Loucy (cell line): ENCODE data around the gene CAPN14.
A peak's percentile ranks its signal among the peaks of the same experiment; 100 is the strongest.

ENCODE experiments used
- H2AFZ ChIP-seq: fragments of 200-600 bp; sonication (generic); 2 replicates; pipeline ENCODE4 v1.6.0; 2016; ENCODE audit warnings: antibody characterized with exemption, mild to moderate bottlenecking, low read length, moderate library complexity
- H3F3A ChIP-seq: fragments of 200-600 bp; 2 replicates; pipeline ENCODE4 v1.6.0; 2016; ENCODE audit warnings: antibody characterized with exemption, low read depth, mild to moderate bottlenecking
- H3K27me3 ChIP-seq: fragments of 200-600 bp; sonication (generic); 2 replicates; pipeline ENCODE4 v1.6.1; 2014; ENCODE audit warnings: low read length, mild to moderate bottlenecking; ENCODE audit not compliant: insufficient read depth, poor library complexity, severe bottlenecking
- H3K36me3 ChIP-seq: fragments of 200-600 bp; sonication (generic); 2 replicates; pipeline ENCODE4 v1.6.1; 2016; ENCODE audit warnings: low read length; ENCODE audit not compliant: insufficient read depth
- H3K4me1 ChIP-seq: fragments of 200-600 bp; sonication (generic); 2 replicates; pipeline ENCODE4 v1.5.1; 2014; ENCODE audit warnings: low read length, mild to moderate bottlenecking; ENCODE audit not compliant: insufficient read depth, poor library complexity, severe bottlenecking
- H3K4me2 ChIP-seq: fragments of 200-600 bp; sonication (generic); 2 replicates; pipeline ENCODE4 v1.6.0; 2014; ENCODE audit warnings: antibody characterized with exemption, low read length, low read depth, mild to moderate bottlenecking; ENCODE audit not compliant: poor library complexity, severe bottlenecking
- H3K4me3 ChIP-seq: fragments of 200-600 bp; sonication (generic); 2 replicates; pipeline ENCODE4 v1.5.1; 2014; ENCODE audit warnings: low read length, mild to moderate bottlenecking, mixed read lengths; ENCODE audit not compliant: poor library complexity, severe bottlenecking
- H3K79me2 ChIP-seq: fragments of 200-600 bp; sonication (generic); 2 replicates; pipeline ENCODE4 v1.6.1; 2014; ENCODE audit warnings: low read length; ENCODE audit not compliant: insufficient read depth
- H3K9ac ChIP-seq: fragments of 200-600 bp; sonication (generic); 2 replicates; pipeline ENCODE4 v1.6.0; 2014; ENCODE audit warnings: mild to moderate bottlenecking, low read depth, low read length, moderate library complexity; ENCODE audit not compliant: poor library complexity, severe bottlenecking
- H3K9me2 ChIP-seq: fragments of 200-600 bp; sonication (generic); replicated peaks from 2 replicates; pipeline ENCODE4 v1.6.1; 2016; ENCODE audit warnings: low read depth, low read length, mixed read lengths
- H3K9me3 ChIP-seq: fragments of 200-600 bp; sonication (generic); 2 replicates; pipeline ENCODE4 v1.6.1; 2014; ENCODE audit warnings: mild to moderate bottlenecking, antibody characterized with exemption, low read length, low read depth; ENCODE audit not compliant: insufficient read depth
- H4K20me1 ChIP-seq: fragments of 200-600 bp; sonication (generic); 2 replicates; pipeline ENCODE4 v1.6.0; 2014; ENCODE audit warnings: antibody characterized with exemption, low read length, mild to moderate bottlenecking; ENCODE audit not compliant: insufficient read depth, poor library complexity, severe bottlenecking
- EZH2phosphoT487 ChIP-seq: fragments of 200-600 bp; IDR thresholded peaks from 2 replicates; pipeline ENCODE4 v1.6.1; 2018; ENCODE audit warnings: antibody characterized with exemption, mild to moderate bottlenecking, moderate library complexity, borderline replicate concordance
- TF ChIP-seq, protein P1 (sequence below): fragments of 200-600 bp; sonication (generic); conservative IDR thresholded peaks from 2 replicates; pipeline ENCODE4 v1.5.1; 2014; ENCODE audit warnings: mild to moderate bottlenecking, antibody characterized with exemption, low read length

The CAPN14 gene, protein sequence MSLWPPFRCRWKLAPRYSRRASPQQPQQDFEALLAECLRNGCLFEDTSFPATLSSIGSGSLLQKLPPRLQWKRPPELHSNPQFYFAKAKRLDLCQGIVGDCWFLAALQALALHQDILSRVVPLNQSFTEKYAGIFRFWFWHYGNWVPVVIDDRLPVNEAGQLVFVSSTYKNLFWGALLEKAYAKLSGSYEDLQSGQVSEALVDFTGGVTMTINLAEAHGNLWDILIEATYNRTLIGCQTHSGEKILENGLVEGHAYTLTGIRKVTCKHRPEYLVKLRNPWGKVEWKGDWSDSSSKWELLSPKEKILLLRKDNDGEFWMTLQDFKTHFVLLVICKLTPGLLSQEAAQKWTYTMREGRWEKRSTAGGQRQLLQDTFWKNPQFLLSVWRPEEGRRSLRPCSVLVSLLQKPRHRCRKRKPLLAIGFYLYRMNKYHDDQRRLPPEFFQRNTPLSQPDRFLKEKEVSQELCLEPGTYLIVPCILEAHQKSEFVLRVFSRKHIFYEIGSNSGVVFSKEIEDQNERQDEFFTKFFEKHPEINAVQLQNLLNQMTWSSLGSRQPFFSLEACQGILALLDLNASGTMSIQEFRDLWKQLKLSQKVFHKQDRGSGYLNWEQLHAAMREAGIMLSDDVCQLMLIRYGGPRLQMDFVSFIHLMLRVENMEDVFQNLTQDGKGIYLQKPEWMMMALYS

DNA sequence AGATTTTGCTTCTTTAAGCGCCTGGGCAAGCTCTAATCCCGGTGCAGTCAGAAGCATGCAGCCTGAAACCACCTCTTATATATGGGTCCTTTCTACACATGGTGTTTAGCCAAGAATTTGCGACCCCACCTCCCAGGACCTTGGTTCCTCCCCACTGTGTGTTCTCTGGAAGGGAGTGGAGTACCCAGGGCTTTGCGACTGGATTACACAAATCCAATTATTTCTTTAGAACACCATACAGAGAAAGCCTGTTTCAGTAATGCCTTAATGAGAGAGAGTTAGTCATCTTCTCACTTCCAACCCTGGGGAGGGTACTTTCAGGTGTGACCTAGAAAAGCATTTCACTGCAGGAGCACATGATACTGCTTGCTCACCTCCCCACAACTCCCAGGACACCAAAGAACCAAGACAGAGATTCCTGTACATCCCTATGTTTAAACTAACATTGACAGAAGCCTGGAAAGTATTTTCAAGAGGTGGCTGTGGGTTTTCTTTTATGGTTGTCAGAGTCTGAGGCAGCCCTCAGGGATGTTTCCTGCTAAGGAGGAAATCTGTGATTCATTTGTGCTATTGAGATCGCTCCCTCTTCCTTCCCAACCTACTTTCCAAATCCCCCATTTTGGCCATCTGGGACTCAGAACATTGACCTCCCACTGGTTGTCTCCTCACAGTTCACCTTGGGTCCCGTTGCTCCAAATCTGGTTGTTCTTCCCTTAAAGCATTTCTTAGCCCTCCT, at the start of gene CAPN14:
TSS of gene CAPN14 (minus strand) at position 51 of the 736 bp plus-strand sequence. CDS start 12,068 bp downstream, outside the sequence.
- H3K36me3 ChIP-seq, result no peaks in the 10 kb centered on the region
- H3K4me2 ChIP-seq, result peak within 1 kb of the TSS; percentile 7
- no peaks in the 10 kb centered on the region for H3K79me2 ChIP-seq
- no peaks in the 10 kb centered on the region for H3K9me2 ChIP-seq
- no peaks in the 10 kb centered on the region for H3F3A ChIP-seq
- no peak within 1 kb of the TSS for H3K9ac ChIP-seq
- H4K20me1 ChIP-seq, result no peaks in the 10 kb centered on the region
- no peak within 1 kb of the TSS for H2AFZ ChIP-seq
- H3K4me3 ChIP-seq, result no peak within 1 kb of the TSS
- H3K4me1 ChIP-seq, result peaks cover 62% of the 10 kb centered on the region
- TF ChIP-seq EZH2phosphoT487, result no peak
- TF ChIP-seq, protein P1, sequence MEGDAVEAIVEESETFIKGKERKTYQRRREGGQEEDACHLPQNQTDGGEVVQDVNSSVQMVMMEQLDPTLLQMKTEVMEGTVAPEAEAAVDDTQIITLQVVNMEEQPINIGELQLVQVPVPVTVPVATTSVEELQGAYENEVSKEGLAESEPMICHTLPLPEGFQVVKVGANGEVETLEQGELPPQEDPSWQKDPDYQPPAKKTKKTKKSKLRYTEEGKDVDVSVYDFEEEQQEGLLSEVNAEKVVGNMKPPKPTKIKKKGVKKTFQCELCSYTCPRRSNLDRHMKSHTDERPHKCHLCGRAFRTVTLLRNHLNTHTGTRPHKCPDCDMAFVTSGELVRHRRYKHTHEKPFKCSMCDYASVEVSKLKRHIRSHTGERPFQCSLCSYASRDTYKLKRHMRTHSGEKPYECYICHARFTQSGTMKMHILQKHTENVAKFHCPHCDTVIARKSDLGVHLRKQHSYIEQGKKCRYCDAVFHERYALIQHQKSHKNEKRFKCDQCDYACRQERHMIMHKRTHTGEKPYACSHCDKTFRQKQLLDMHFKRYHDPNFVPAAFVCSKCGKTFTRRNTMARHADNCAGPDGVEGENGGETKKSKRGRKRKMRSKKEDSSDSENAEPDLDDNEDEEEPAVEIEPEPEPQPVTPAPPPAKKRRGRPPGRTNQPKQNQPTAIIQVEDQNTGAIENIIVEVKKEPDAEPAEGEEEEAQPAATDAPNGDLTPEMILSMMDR, result no peak
- H3K27me3 ChIP-seq, result no peaks in the 10 kb centered on the region
- no peaks in the 10 kb centered on the region for H3K9me3 ChIP-seq

DNA sequence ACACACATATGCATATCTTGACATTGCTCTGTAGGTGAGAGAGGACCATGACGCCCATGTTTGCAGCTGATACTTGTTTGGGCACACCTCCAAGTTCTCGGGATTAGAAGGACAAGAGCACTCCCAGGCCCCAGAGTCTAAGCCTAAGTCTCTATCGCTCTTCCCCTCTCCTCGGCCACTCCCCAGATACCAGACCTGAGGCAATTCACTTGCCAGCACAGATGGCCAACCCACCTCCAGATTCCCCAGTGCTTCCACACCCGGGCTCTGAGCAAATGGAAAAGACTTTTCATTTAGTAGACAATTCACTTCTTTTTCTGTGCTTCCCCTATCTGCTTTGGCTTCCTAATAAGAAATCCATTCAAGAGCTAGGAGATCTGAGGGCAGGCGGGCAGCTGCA, 49.5 kb upstream of the CAPN14 start:
- Histone ChIP-seq H4K20me1 (no peaks in the 10 kb centered on the region), H2AFZ (no peak overlapping the region), H3K36me3 (no peaks in the 10 kb centered on the region), H3K4me1 (no peaks in the 10 kb centered on the region), H3K4me2 (no peak overlapping the region), H3K9me3 (no peaks in the 10 kb centered on the region), H3K27me3 (no peaks in the 10 kb centered on the region), H3K9me2 (no peaks in the 10 kb centered on the region), H3F3A (no peaks in the 10 kb centered on the region), H3K4me3 (no peak overlapping the region), H3K9ac (no peak overlapping the region), H3K79me2 (no peaks in the 10 kb centered on the region)
- no peak for TF ChIP-seq EZH2phosphoT487
- TF ChIP-seq, protein P1, result no peak

DNA sequence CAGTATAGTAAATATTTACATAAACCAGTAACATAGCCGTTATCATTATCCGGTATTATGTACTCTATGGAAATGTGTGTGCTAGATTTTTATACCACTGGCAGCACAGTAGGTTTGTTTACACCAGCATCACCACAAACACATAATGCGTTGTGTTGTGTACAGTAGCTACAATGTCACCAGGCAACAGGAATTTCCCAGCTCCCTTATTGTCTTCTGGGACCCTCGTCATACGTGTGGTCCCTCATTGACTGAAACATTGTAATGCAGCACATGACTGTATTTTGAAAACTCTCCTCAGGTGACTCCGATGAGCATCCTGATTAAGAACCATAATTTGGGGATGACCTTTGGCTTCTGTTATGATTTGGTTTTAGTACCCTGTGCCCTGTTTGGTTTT, 47.9 kb upstream of the CAPN14 start:
- Histone ChIP-seq H3K4me1 (no peaks in the 10 kb centered on the region), H3K9ac (no peak overlapping the region), H2AFZ (no peak overlapping the region), H3K4me3 (no peak overlapping the region), H3K4me2 (no peak overlapping the region), H4K20me1 (no peaks in the 10 kb centered on the region), H3K79me2 (no peaks in the 10 kb centered on the region), H3K9me3 (no peaks in the 10 kb centered on the region), H3F3A (no peaks in the 10 kb centered on the region), H3K36me3 (no peaks in the 10 kb centered on the region), H3K9me2 (no peaks in the 10 kb centered on the region), H3K27me3 (no peaks in the 10 kb centered on the region)
- TF ChIP-seq EZH2phosphoT487, result no peak
- TF ChIP-seq, protein P1, result no peak
